GM12891 (cell line): ENCODE data around the gene SCG5.

ENCODE experiments used
- POLR2A ChIP-seq: IDR thresholded peaks from 2 replicates; pipeline ENCODE4 v1.6.1; 2011; ENCODE audit warnings: low read depth, low read length, control low read depth
- POLR2AphosphoS5 ChIP-seq: IDR thresholded peaks from 2 replicates; pipeline ENCODE4 v1.6.1; 2011; ENCODE audit warnings: low read depth, low read length, control low read depth
- TAF1 ChIP-seq: IDR thresholded peaks from 2 replicates; pipeline ENCODE4 v1.6.1; 2011; ENCODE audit warnings: low read depth, low read length, control low read depth

DNA sequence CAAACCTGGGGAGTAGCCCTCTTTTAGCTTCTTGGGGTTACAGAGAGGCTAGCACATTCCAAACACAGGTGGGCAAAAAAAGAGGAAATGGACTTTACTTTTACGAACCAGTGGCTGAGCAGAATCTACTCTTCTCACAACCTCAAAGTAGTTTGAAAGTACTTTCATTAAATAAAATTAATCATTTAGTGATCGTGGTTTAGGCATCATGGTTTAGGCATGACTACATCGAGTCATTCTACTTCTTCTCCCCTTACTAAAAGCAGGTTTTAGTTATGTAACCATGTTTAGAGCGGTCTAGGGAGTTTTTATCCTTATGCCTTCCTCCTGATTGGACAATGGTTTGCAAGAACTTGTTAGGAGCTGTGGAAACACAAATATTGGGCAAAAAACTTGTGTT lies 73.8 kb downstream of the SCG5 start:
- TF ChIP-seq POLR2AphosphoS5 (no peak), TAF1 (no peak), POLR2A (no peak)
